Measurements from ENCODE around the gene RRN3. TPM values are rescaled to one million over a fixed set of nuclear protein-coding genes. Genes with fewer than 3 reads are reported as not detected.
"Not testable (repeated sequence)": the region's sequence is repeated elsewhere in the genome, so short reads cannot be mapped to it uniquely, and the experiment has no call there.

RRN3 gene
- total RNA-seq, 1 experiment from 2014 or later: 40.9 TPM

DNA sequence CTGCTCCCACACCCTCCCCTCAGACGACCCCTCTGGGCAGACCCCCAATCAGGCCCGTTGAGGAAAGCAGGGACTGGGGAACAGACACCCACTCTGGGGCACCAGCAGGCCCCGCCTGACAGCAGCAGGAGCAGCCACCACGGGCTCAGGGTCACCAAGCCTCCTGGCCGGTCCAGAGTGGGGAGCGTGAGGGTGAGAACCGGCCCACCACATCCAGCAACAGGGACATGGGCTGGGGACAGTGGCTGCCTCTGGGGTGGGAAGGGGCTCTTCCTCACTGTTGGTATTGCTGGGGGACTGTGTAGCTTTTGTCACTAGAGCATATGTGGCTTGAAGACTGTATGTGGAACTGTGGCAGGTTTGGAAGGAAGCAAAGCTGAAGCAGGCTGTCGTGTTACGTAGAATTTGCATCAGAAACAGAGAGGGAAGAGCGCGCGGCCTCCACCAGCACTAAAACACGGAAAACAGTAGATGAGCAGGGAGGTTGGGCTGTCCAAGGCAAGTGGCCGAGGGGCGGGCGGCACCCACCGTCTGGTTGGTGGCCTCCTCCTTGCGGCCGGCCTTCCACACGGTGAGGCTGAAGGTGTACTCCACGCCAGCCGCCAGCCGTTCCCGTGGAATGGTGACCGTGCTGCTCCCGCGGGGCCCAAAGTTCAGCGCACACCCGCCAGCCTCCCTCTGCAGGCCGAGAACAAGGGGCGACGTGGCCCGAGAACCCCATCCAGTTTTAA, 40.8 kb upstream of the RRN3 start:
- H4K8ac ChIP-seq (replicated peaks; ENCODE audit: insufficient read length, low read depth, low read length); H3K4me2 ChIP-seq (ENCODE audit: insufficient read depth, insufficient read length, low read length); H3K4me3 Mint-ChIP-seq; H3K9ac ChIP-seq (ENCODE audit: extremely low read depth, insufficient read length, low read length); H3K56ac ChIP-seq (ENCODE audit: insufficient read length, low read depth, low read length); H2BK120ac ChIP-seq (ENCODE audit: low read depth, low read length, poor library complexity, severe bottlenecking); H3K9me3 ChIP-seq (ENCODE audit: control insufficient read depth, low read depth, low read length); H3K79me2 ChIP-seq (ENCODE audit: insufficient read depth, low read length); H2BK5ac ChIP-seq (ENCODE audit: insufficient read length, low read length); H4K20me1 ChIP-seq (ENCODE audit: control insufficient read depth, insufficient read depth, insufficient read length); H3K27ac ChIP-seq (ENCODE audit: insufficient read length, low read depth, low read length); H4K5ac ChIP-seq (ENCODE audit: insufficient read length, low read depth, low read length); H2BK15ac ChIP-seq (ENCODE audit: low read depth, low read length); H3K27me3 ChIP-seq (ENCODE audit: insufficient read depth, low read length); H3K4me1 ChIP-seq (ENCODE audit: insufficient read depth, low read length); H2BK12ac ChIP-seq (ENCODE audit: insufficient read length, low read depth, low read length); H3K27ac Mint-ChIP-seq; H3T11ph ChIP-seq (ENCODE audit: low read length); H2BK20ac ChIP-seq (ENCODE audit: low read depth, low read length, poor library complexity, severe bottlenecking); H3K4me1 Mint-ChIP-seq; H3K18ac ChIP-seq (ENCODE audit: insufficient read length, low read depth, low read length); H4K91ac ChIP-seq (ENCODE audit: insufficient read length, low read depth, low read length); H3K27me3 Mint-ChIP-seq (ENCODE audit: low read depth); H3K79me1 ChIP-seq (ENCODE audit: insufficient read depth, low read depth, low read length, poor library complexity, severe bottlenecking); H3K14ac ChIP-seq (ENCODE audit: insufficient read depth, low read length); H3K9me3 Mint-ChIP-seq; H2AK5ac ChIP-seq (ENCODE audit: insufficient read length, low read length); H3K23me2 ChIP-seq (ENCODE audit: insufficient read length, low read depth, low read length, poor library complexity, severe bottlenecking); H3K23ac ChIP-seq (ENCODE audit: insufficient read length, low read depth, low read length); H3K4ac ChIP-seq (ENCODE audit: low read depth, low read length); H2AFZ ChIP-seq (ENCODE audit: low read length); DNase-seq: not testable (repeated sequence)
- peaks cover 1 to 11% (median 7%) of the 10 kb centered on the region in 3 experiments; a peak in 4 of 7 replicates for H3K36me3 Mint-ChIP-seq (ENCODE audit: insufficient read depth in 1 of 3, low read depth in 3 of 3)
- no CpG with 5 or more reads among the region's 33 CpGs for WGBS (ENCODE audit: extremely low coverage, insufficient read length, low lambda C conversion rate)

DNA sequence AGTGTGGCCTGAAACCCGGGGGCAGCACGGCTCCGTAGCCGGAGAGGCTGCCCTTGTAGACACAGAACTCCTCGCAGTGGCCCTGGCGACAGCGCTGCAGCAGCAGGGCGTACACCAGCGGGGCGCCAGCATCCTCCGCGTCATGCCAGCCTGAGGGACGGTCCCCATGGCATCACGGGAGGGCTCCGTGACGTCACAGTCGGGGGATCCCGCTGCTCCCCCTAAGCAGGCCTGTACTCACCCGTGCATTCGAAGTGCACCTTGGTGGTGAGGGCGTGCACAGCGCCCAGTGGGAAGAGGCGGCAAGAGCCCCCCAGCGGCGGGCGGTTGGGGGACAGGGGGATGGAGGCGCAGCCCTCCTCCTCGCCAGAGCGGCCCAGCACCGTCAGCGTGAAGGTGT, 39.5 kb upstream of the RRN3 start:
- not testable (repeated sequence) for H4K91ac ChIP-seq (ENCODE audit: insufficient read length, low read depth, low read length); H2BK120ac ChIP-seq (ENCODE audit: low read depth, low read length, poor library complexity, severe bottlenecking); H2AK5ac ChIP-seq (ENCODE audit: insufficient read length, low read length); H3K18ac ChIP-seq (ENCODE audit: insufficient read length, low read depth, low read length); H4K8ac ChIP-seq (replicated peaks; ENCODE audit: insufficient read length, low read depth, low read length); H3K4me1 Mint-ChIP-seq; H3K27ac Mint-ChIP-seq; H3K79me2 ChIP-seq (ENCODE audit: insufficient read depth, low read length); H2BK20ac ChIP-seq (ENCODE audit: low read depth, low read length, poor library complexity, severe bottlenecking); H4K5ac ChIP-seq (ENCODE audit: insufficient read length, low read depth, low read length); H3K9me3 ChIP-seq (ENCODE audit: control insufficient read depth, low read depth, low read length); H2BK5ac ChIP-seq (ENCODE audit: insufficient read length, low read length); H3K9ac ChIP-seq (ENCODE audit: extremely low read depth, insufficient read length, low read length); H3K23me2 ChIP-seq (ENCODE audit: insufficient read length, low read depth, low read length, poor library complexity, severe bottlenecking); H3K4me2 ChIP-seq (ENCODE audit: insufficient read depth, insufficient read length, low read length); H3K4me1 ChIP-seq (ENCODE audit: insufficient read depth, low read length); H2BK12ac ChIP-seq (ENCODE audit: insufficient read length, low read depth, low read length); H2AFZ ChIP-seq (ENCODE audit: low read length); DNase-seq; H3K27me3 Mint-ChIP-seq (ENCODE audit: low read depth); H4K20me1 ChIP-seq (ENCODE audit: control insufficient read depth, insufficient read depth, insufficient read length); H3K27ac ChIP-seq (ENCODE audit: insufficient read length, low read depth, low read length); H3K14ac ChIP-seq (ENCODE audit: insufficient read depth, low read length); H3K4ac ChIP-seq (ENCODE audit: low read depth, low read length); H3K23ac ChIP-seq (ENCODE audit: insufficient read length, low read depth, low read length); H3K4me3 Mint-ChIP-seq; H3K9me3 Mint-ChIP-seq; H3K79me1 ChIP-seq (ENCODE audit: insufficient read depth, low read depth, low read length, poor library complexity, severe bottlenecking); H3T11ph ChIP-seq (ENCODE audit: low read length); H3K56ac ChIP-seq (ENCODE audit: insufficient read length, low read depth, low read length); H2BK15ac ChIP-seq (ENCODE audit: low read depth, low read length); H3K27me3 ChIP-seq (ENCODE audit: insufficient read depth, low read length)
- H3K36me3 Mint-ChIP-seq (ENCODE audit: insufficient read depth in 1 of 3, low read depth in 3 of 3): peaks cover 3 to 20% (median 11%) of the 10 kb centered on the region in 3 experiments; a peak in 6 of 7 replicates
- no CpG with 5 or more reads among the region's 31 CpGs for WGBS (ENCODE audit: extremely low coverage, insufficient read length, low lambda C conversion rate)

Measured in H9 (cell line).